Stimulated activated CD8-positive, alpha-beta memory T cell treated with anti-CD3 and anti-CD28 coated beads, Interleukin-4, amount 100 ng/mL, for 24 hours (primary cell): ENCODE measurements around the gene MED12L.

Source experiments
- DNase-seq: peaks from one replicate; pipeline ENCODE4 v3.0.0-alpha.2; 2020; ENCODE audit warnings: low read depth

The MED12L gene

GRCh38 chr3:151086484-151087456 lies 1.3 kb downstream of the MED12L start:
- DNase-seq, result peak; percentile 42

DNA sequence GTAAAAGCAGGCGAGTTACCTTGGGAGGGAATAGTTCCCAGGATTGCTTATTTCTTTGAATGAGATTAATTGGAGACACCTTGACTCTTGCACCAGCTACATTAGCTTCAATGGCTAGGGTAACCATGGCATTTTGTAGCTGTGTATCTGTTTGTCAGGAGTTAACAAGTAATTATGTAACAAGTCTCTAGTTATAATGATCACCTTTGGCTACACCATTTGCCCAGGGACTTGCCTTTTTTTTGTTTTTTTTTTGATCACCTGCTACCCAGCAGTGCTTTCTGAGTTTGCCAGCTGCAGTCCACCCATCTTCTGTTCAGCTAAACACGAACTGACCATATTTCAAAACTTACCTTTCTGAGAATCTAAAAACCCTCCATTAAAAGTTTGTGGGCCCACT lies 2.2 kb downstream of the MED12L start:
- no peak for DNase-seq

GRCh38 chr3:151091685-151092345 lies 6.4 kb downstream of the MED12L start:
- DNase-seq, result no peak

- no peak for DNase-seq
These were observed 7.7 kb downstream of the MED12L start for GRCh38 chr3:151093148-151093547.

GRCh38 chr3:151093905-151094304 lies 8.4 kb downstream of the MED12L start:
- no peak for DNase-seq

GRCh38 chr3:151096716-151097115 lies 11.3 kb downstream of the MED12L start:
- DNase-seq, result no peak

- no peak for DNase-seq
These were observed 14.6 kb downstream of the MED12L start for GRCh38 chr3:151100076-151100475.

DNA sequence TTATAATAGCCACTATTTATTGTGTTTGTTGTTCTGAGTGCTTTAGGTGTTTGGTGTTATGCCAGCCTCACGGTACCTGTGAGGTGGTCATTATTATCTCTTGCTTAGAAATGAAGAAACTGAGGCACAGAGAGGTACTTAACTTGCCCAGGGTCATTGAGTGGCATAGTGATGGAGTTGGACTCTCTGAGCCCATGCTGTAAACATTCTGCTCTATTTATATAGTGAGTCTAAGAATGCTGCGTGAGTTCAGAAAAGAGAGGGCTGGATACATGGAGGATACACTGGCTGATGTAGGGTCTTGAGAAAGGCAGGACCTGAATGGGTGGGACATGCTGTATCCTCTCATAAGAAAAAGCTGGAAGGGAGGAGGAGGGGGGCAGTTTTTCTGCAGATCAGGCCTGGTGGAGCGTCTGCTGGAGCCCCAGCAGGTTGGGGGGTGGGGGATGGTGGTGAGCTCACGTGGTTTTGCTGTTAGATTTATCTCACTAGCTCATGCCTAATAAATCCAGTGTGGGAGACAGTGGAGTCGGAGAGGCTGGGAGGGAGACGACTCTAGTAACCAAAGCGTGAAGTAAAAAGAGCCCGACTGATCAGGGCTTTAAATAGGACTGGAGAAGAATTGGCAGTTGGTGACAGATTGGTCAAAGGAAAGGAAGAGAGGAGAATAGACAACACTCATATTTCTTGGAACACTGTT lies 16.0 kb downstream of the MED12L start:
- no peak for DNase-seq

- DNase-seq, result no peak
These were observed 20.8 kb downstream of the MED12L start for GRCh38 chr3:151106311-151106710.

GRCh38 chr3:151107177-151107576 lies 21.7 kb downstream of the MED12L start:
- no peak for DNase-seq

GRCh38 chr3:151107701-151108100 lies 22.2 kb downstream of the MED12L start:
- no peak for DNase-seq

- no peak for DNase-seq
These were observed 23.9 kb downstream of the MED12L start for GRCh38 chr3:151109286-151109800.

GRCh38 chr3:151112731-151113130 lies 27.3 kb downstream of the MED12L start:
- no peak for DNase-seq

DNA sequence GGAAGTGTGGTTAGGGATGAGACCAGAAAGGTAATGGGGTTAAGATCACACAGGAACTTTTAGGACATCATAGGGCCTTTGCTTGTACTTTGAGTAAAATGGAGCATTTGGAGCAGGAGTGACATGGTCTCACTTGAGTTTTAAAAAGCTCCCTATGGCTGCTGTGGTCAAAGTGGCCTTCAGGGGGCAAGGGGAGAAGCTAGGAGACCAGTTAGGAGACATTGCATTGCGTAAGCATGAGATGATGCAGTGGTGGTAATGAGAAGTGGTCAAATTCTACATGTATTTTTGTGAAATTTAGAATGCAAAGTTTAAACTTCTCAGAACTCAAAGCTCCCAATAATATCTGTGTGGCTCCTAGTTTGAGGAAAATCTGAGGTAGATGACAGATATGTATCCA lies 27.9 kb downstream of the MED12L start:
- DNase-seq, result no peak

DNA sequence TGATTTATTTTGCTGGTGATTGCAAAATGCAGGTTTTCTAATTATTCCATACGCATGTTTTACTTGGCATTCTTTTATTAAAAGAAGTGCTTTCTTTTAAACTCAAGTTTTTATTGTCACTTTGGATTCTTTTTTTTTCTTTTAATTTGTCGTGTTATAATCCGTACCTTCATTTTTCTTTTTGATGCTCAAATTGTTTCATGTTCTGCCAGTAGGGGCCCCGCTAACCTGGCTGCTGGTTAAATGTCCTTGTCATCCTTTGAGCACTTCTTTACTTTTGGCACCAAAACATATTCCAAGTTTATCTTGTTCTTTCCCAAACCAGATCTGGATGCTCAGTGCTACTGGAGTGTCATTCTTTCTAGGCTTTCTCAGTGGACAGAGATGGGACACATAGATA lies 31.6 kb downstream of the MED12L start:
- no peak for DNase-seq

DNA sequence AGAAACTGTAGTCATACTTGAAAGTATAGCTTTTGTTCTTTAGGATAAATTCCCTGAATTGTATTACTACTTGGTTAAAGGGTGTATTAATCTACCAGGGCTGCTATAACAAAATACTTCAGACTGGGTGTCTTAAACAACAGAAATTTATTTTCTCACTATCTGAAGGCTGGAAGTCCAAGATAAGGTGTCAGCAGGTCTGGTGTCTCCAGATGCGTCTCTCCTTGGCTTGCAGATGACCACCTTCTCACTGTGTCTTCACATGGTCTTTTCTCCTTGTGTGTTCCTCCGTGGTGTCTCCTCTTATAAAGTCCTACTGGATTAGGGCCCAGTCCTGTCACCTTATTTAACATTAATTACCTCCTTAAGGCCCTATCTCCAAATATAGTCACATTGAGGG lies 33.7 kb downstream of the MED12L start:
- no peak for DNase-seq

DNA sequence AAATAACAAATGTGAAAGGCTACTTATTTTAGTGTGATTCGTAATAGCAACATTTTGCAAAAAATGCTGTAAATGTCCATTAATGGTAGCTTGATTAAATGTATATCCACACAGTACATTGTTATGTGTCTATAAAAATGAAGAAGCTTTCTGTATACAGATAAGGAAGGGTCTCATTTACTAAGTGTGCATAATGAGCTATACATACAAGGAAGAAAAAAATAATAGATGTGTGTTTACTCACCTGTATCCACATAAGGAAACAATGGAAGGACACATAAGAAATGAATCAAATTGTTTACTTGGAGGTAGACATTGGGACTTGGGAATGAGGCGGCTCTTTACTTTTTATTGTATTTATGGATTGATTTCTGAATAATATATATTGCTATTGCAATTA lies 34.9 kb downstream of the MED12L start:
- DNase-seq, result no peak

- no peak for DNase-seq
These were observed 35.6 kb downstream of the MED12L start for GRCh38 chr3:151121016-151121415.

DNA sequence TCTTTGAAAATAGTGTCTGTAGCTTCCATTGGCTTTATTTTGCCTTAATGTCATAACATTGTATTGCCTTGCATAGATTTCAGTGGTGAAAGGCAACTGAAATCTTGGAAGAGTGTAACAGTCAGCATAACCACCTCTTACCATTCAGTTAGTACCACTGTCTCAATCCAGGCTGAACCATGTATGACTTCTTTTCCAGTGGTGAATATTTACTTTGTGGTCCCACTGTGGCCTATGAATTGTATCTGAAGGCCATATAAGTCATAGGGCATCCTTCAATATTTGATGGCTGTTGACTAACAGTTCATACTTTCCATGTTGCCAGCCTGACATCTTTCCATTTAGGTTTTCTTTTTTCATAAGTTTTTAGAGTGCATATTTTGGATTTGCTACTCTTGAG lies 38.4 kb downstream of the MED12L start:
- DNase-seq, result no peak

DNA sequence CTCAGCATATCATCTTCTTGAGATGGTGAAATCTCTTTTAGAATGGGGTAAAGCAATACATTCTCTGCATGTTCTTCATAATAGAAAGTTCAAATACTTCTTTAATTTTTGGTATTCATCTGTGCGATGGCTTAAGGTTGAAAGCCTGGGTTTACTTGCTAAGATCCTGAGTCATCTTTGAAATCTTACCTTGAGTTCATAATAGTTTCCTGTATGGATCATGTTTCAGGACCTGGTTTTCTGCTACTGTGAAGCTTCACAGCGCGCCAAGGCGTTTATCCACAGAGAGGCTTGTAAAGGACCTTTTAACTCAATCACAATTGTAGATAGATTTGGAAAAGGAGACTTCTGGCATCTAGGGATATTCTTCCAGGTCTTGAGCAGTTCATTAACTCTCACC lies 39.0 kb downstream of the MED12L start:
- no peak for DNase-seq

DNA sequence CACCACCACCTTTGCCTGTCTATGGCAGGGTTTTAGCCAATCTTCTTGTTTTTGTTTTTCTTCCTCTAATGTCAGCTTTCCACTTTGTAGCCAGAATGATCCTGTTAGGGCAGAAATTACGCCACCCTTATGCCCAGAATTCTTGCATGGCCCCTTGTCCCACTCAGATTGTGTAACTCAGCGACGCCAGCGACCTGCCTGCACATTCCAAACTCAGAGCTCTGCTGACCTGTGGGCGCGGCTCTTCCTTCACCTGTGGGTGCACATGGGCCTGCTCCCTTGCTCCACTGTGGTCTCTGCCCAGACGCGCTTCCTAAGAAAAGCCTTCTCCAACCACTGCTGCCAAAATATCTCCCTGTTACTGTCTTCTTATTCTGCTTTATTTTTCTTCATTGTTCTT lies 45.0 kb downstream of the MED12L start:
- no peak for DNase-seq

DNA sequence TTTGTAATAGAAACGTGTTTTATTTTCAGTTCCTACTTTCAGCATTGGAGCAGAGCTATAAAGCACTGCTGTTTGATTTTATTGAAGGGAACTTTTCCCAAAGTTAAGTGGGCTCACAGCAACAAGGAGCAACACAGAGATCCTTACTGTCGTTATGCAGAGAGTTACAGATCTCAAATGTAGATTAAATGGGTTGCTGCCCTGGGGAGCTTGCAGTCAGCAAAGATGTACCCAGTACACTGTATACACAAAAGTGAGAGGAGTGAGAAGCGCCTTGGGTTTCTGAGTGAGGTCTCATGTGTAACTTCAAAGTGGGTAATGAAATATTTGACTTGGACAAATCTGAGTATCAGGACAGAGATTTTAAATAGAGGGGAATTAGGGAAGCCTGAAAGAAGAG lies 47.7 kb downstream of the MED12L start:
- DNase-seq, result no peak
